ENCODE results near the gene MKI67. TPM values are rescaled to one million over a fixed set of nuclear protein-coding genes. Genes with fewer than 3 reads are reported as not detected.

MKI67 gene
- total RNA-seq, 2 donors from 2014 or later = 2.0 to 2.9 TPM

DNA sequence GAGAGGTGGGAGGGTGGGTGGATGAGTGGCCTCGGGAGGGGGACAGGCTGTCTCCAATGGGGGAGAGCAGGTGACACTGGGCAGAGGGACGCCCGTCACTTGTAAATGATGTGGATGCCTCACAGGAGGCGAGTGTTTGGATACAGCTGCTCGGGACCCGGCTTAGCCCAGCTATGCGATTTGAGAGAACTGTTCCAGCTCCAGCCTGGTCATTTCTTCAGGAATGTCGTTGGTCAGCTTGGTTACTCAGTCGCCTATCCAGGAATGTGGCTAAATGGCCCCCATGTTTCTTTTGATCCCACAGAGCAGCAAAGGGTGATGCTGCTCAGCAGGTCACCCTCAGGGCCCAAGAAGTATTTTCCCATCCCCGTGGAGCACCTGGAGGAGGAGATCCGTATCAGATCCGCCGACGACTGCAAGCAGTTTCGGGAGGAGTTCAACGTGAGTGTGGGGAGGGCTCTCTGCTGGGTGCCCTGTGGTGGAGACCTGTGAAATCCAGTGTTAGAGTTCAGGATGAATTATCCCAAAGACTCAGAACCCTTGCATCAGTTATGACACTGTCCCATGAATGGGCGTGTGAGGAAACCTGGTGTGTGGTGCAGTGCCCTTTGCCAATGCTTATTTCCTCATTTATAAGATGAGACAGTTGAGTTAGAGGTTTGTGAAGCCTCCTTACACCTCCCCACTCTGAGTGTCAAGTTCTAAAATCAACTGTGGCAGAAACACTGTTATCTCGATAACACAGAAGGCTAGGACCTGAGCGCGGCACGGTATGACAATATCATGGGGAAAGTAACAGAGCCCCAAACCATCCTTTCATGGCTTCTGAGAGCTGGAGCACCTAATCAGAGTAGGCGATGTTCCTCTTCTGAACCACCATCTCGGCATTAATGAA lies 76.8 kb downstream of the MKI67 start:
- intact Hi-C loops (cut with DNase I) = no loop called here
- no peaks in the 10 kb centered on the region for H3K36me3 ChIP-seq
- TF ChIP-seq, protein P1, sequence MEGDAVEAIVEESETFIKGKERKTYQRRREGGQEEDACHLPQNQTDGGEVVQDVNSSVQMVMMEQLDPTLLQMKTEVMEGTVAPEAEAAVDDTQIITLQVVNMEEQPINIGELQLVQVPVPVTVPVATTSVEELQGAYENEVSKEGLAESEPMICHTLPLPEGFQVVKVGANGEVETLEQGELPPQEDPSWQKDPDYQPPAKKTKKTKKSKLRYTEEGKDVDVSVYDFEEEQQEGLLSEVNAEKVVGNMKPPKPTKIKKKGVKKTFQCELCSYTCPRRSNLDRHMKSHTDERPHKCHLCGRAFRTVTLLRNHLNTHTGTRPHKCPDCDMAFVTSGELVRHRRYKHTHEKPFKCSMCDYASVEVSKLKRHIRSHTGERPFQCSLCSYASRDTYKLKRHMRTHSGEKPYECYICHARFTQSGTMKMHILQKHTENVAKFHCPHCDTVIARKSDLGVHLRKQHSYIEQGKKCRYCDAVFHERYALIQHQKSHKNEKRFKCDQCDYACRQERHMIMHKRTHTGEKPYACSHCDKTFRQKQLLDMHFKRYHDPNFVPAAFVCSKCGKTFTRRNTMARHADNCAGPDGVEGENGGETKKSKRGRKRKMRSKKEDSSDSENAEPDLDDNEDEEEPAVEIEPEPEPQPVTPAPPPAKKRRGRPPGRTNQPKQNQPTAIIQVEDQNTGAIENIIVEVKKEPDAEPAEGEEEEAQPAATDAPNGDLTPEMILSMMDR (IDR thresholded peaks at IDR 0.05) = no peak
- TF ChIP-seq POLR2A (IDR thresholded peaks at IDR 0.05) (no peak), POLR2AphosphoS5 (IDR thresholded peaks at IDR 0.05) (no peak)
- H3K4me3 ChIP-seq = no peak overlapping the region
- no peaks in the 10 kb centered on the region for H3K9me3 ChIP-seq
- no peak overlapping the region for H3K27ac ChIP-seq
- WGBS = 83% methylated on average over 23 of the region's 23 CpGs
- no peaks in the 10 kb centered on the region for H3K27me3 ChIP-seq (replicated peaks; ENCODE audit: insufficient read depth)
- no peak for DNase-seq (ENCODE audit: low spot score)
- H3K4me1 ChIP-seq (replicated peaks) = no peaks in the 10 kb centered on the region

DNA sequence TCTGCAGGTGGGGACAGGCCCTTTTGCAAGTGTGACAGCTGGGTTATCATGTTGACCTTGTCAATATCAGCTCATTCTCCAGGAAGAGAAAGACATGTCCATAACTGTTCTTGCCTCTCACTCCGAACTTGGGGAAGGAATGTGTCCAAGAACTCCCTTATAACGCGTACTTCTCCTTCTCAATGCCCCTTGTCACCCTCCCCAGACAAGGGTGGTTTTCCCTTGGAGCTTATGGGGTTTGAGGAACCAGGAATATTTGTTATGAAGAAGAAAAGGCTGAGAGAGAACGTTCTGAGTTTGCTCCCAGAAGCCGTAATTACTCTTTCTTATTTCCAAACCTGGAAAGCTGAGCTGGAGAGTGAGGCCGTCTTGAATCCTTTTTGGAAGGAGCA lies 77.4 kb downstream of the MKI67 start:
- no peaks in the 10 kb centered on the region for H3K27me3 ChIP-seq (replicated peaks; ENCODE audit: insufficient read depth)
- peak overlapping the region; percentile 19 to 65 for H3K27ac ChIP-seq
- no peaks in the 10 kb centered on the region for H3K9me3 ChIP-seq
- H3K4me1 ChIP-seq (replicated peaks) = no peaks in the 10 kb centered on the region
- no peak for DNase-seq (ENCODE audit: low spot score)
- intact Hi-C loops (cut with DNase I) = no loop called here
- TF ChIP-seq, protein P1 (IDR thresholded peaks at IDR 0.05) = no peak
- no peak for TF ChIP-seq POLR2A (IDR thresholded peaks at IDR 0.05)
- TF ChIP-seq POLR2AphosphoS5 (IDR thresholded peaks at IDR 0.05) = no peak
- no peak overlapping the region for H3K4me3 ChIP-seq
- H3K36me3 ChIP-seq = no peaks in the 10 kb centered on the region
- WGBS = 59% methylated on average over 6 of the region's 6 CpGs

DNA sequence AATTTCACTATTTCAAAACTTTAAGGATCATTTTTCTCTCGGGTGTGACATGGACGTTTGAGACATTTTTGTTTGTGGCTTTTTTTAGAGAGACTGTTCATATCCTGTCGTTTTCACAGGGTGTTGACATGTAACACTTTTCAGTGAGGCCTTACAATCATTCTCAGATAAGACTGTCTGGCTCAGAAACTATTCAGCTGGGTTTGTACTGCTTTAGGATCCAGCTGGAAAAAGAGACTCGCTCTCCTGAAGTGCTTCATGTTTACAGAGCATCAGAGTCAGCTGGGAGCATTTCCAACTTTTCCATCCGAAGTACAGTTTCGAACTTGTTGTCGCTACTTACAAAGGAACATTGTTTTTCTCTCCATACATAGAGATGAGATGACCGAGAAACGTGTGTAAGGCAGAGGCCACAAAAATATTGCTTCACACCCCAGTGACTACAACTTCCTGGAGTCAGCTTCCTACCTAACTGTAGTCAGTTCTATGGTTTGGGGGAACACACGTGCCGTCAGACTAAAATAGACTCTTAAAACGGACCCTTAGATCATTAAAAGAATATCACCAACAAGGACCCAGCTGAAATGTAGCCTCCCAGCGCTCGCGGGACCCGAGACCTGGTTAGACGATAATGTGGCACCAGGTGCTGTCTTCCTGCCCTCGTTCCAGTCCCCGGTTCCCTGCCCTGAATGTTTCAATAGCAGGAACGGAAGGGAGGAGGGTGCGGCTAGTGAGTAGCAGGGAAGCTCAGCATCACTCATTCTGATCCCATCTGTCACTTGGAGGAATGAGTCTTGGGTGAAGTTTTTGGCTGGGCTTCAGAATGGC lies 78.0 kb downstream of the MKI67 start:
- Histone ChIP-seq H3K27ac (peak overlapping the region; percentile 63 to 65), H3K4me1 (replicated peaks) (no peaks in the 10 kb centered on the region), H3K36me3 (no peaks in the 10 kb centered on the region), H3K27me3 (replicated peaks; ENCODE audit: insufficient read depth) (no peaks in the 10 kb centered on the region), H3K9me3 (no peaks in the 10 kb centered on the region), H3K4me3 (peak overlapping the region; percentile 3 to 6)
- intact Hi-C loops (cut with DNase I) = no loop called here
- DNase-seq (ENCODE audit: low spot score) = peak; percentile 43
- WGBS = 25% methylated on average over 21 of the region's 21 CpGs
- peak; percentile 45 for TF ChIP-seq POLR2AphosphoS5 (IDR thresholded peaks at IDR 0.05)
- TF ChIP-seq, protein P1 (IDR thresholded peaks at IDR 0.05) = no peak

DNA sequence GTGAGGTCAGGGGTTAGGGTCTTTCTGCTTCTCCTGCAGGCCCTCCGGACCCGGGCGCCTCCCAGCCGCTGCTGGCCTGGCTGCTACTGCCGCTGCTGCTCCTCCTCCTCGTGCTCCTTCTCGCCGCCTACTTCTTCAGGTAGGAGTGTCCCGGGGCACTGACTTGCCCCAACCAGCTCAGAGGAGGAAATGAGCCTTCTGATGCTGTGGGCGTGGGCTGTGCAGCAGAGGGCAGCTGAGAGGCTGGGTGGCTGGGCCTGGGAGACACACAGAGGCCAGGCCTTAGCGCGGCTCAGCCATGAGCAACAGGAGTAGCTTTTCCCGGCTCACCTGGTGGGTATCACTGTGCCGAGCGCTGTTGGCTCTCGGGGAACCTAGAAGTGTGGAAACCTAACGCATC lies 78.9 kb downstream of the MKI67 start:
- Histone ChIP-seq H3K27me3 (replicated peaks; ENCODE audit: insufficient read depth) (no peaks in the 10 kb centered on the region), H3K4me3 (peak overlapping the region in 1 of 2 donors; percentile 3), H3K27ac (peak overlapping the region; percentile 63 to 65), H3K9me3 (no peaks in the 10 kb centered on the region), H3K36me3 (no peaks in the 10 kb centered on the region), H3K4me1 (replicated peaks) (no peaks in the 10 kb centered on the region)
- intact Hi-C loops (cut with DNase I) = no loop called here
- TF ChIP-seq POLR2AphosphoS5 (IDR thresholded peaks at IDR 0.05) = peak; percentile 91
- peak; percentile 90 for TF ChIP-seq POLR2A (IDR thresholded peaks at IDR 0.05)
- TF ChIP-seq, protein P1 (IDR thresholded peaks at IDR 0.05) = no peak
- WGBS = 38% methylated on average over 17 of the region's 17 CpGs
- peak; percentile 90 for DNase-seq (ENCODE audit: low spot score)
